ENCODE results near the gene SYNM. TPM values are rescaled to one million over a fixed set of nuclear protein-coding genes. Genes with fewer than 3 reads are reported as not detected.

SYNM gene
- total and polyA plus RNA-seq, 2 donors (not counting 1 experiment from before 2014, with no cell fraction given) = 0.04 to 0.27 TPM

GRCh38 chr15:99096173-99096893 is 8.5 kb upstream of the SYNM start:
- H3K9me3 Mint-ChIP-seq (ENCODE audit: insufficient read depth) = no peaks in the 10 kb centered on the region
- Histone ChIP-seq H3K79me2 (ENCODE audit: control insufficient read depth, insufficient read depth, low read length) (no peaks in the 10 kb centered on the region), H2AFZ (ENCODE audit: insufficient read depth, low read depth, low read length, poor library complexity, severe bottlenecking) (no peak overlapping the region), H3K9ac (ENCODE audit: low read length) (no peak overlapping the region), H4K20me1 (ENCODE audit: control insufficient read depth, insufficient read depth, low read length, poor library complexity, severe bottlenecking) (no peaks in the 10 kb centered on the region), H3K4me1 (ENCODE audit: control insufficient read depth in 2 of 2, insufficient read depth in 2 of 2, low read length in 2 of 2) (peaks cover 4 to 8% of the 10 kb centered on the region in 2 donors), H3K36me3 (replicated peaks in 1 of 2; ENCODE audit: control extremely low read depth in 1 of 2, control insufficient read depth in 1 of 2, extremely low read depth in 1 of 2, insufficient read depth in 2 of 2, low read length in 1 of 2) (no peaks in the 10 kb centered on the region), H3K4me3 (ENCODE audit: control extremely low read depth in 1 of 5, extremely low read depth in 1 of 5, insufficient read depth in 1 of 5, low read depth in 2 of 5, low read length in 4 of 5) (no peak overlapping the region), H3K27me3 (replicated peaks in 1 of 4; ENCODE audit: control extremely low read depth in 1 of 4, control insufficient read depth in 3 of 4, insufficient read depth in 4 of 4, low read length in 3 of 4) (peaks cover 0 to 21% (median 10%) of the 10 kb centered on the region in 4 experiments), H3K27ac (ENCODE audit: low read length in 2 of 2) (no peak overlapping the region), H3K9me3 (ENCODE audit: control extremely low read depth in 1 of 3, control insufficient read depth in 2 of 3, insufficient read depth in 1 of 3, low read length in 2 of 3) (peaks cover 0 to 4% (median 0%) of the 10 kb centered on the region in 3 donors), H3K4me2 (replicated peaks; ENCODE audit: low read depth, low read length, poor library complexity, severe bottlenecking) (no peak overlapping the region)
- H3K27ac Mint-ChIP-seq = no peak overlapping the region
- ATAC-seq (ENCODE audit: low read depth) = no peak
- 86% methylated on average over 9 of the region's 11 CpGs for WGBS (ENCODE audit: insufficient coverage)
- H3K4me3 Mint-ChIP-seq = no peak overlapping the region
- CTCF ChIA-PET = no interaction called here
- POLR2A ChIA-PET = no interaction called here
- intact Hi-C loops (cut with micrococcal nuclease) = no loop called here
- H3K4me1 Mint-ChIP-seq = peaks cover 6% of the 10 kb centered on the region
- DNase-seq = no peak
- TF ChIP-seq EZH2 (IDR thresholded peaks at IDR 0.05; ENCODE audit: borderline replicate concordance, insufficient read depth, low read depth, low read length, poor library complexity, severe bottlenecking) (no peak), CTCF (IDR thresholded peaks at IDR 0.05) (no peak)
- peaks cover 39% of the 10 kb centered on the region for H3K27me3 Mint-ChIP-seq

GRCh38 chr15:99096894-99097426 is 7.9 kb upstream of the SYNM start:
- intact Hi-C loops (cut with micrococcal nuclease) = no loop called here
- no peak overlapping the region for H3K9ac ChIP-seq (ENCODE audit: low read length)
- TF ChIP-seq CTCF (IDR thresholded peaks at IDR 0.05) = no peak
- no peak for TF ChIP-seq EZH2 (IDR thresholded peaks at IDR 0.05; ENCODE audit: borderline replicate concordance, insufficient read depth, low read depth, low read length, poor library complexity, severe bottlenecking)
- Mint-ChIP-seq H3K27me3 (peaks cover 45% of the 10 kb centered on the region), H3K4me3 (no peak overlapping the region), H3K9me3 (ENCODE audit: insufficient read depth) (no peaks in the 10 kb centered on the region), H3K4me1 (peaks cover 6% of the 10 kb centered on the region), H3K27ac (no peak overlapping the region)
- H3K79me2 ChIP-seq (ENCODE audit: control insufficient read depth, insufficient read depth, low read length) = no peaks in the 10 kb centered on the region
- 95% methylated on average over 8 of the region's 11 CpGs for WGBS (ENCODE audit: insufficient coverage)
- no peaks in the 10 kb centered on the region for H4K20me1 ChIP-seq (ENCODE audit: control insufficient read depth, insufficient read depth, low read length, poor library complexity, severe bottlenecking)
- no peak overlapping the region for H2AFZ ChIP-seq (ENCODE audit: insufficient read depth, low read depth, low read length, poor library complexity, severe bottlenecking)
- no peak overlapping the region for H3K4me2 ChIP-seq (replicated peaks; ENCODE audit: low read depth, low read length, poor library complexity, severe bottlenecking)
- H3K36me3 ChIP-seq (replicated peaks in 1 of 2; ENCODE audit: control extremely low read depth in 1 of 2, control insufficient read depth in 1 of 2, extremely low read depth in 1 of 2, insufficient read depth in 2 of 2, low read length in 1 of 2) = no peaks in the 10 kb centered on the region
- ChIA-PET POLR2A (no interaction called here), CTCF (no interaction called here)
- peaks cover 0 to 4% (median 0%) of the 10 kb centered on the region in 3 donors for H3K9me3 ChIP-seq (ENCODE audit: control extremely low read depth in 1 of 3, control insufficient read depth in 2 of 3, insufficient read depth in 1 of 3, low read length in 2 of 3)
- no peak overlapping the region for H3K27ac ChIP-seq (ENCODE audit: low read length in 2 of 2)
- DNase-seq = no peak
- peaks cover 0 to 23% (median 11%) of the 10 kb centered on the region in 4 experiments for H3K27me3 ChIP-seq (replicated peaks in 1 of 4; ENCODE audit: control extremely low read depth in 1 of 4, control insufficient read depth in 3 of 4, insufficient read depth in 4 of 4, low read length in 3 of 4)
- ATAC-seq (ENCODE audit: low read depth) = no peak
- no peak overlapping the region for H3K4me3 ChIP-seq (ENCODE audit: control extremely low read depth in 1 of 5, extremely low read depth in 1 of 5, insufficient read depth in 1 of 5, low read depth in 2 of 5, low read length in 4 of 5)
- peaks cover 4 to 6% of the 10 kb centered on the region in 2 donors for H3K4me1 ChIP-seq (ENCODE audit: control insufficient read depth in 2 of 2, insufficient read depth in 2 of 2, low read length in 2 of 2)
